GM21529 (cell line): Measurements from ENCODE around the gene BPIFB1.

Source experiments
- ATAC-seq: cut with Tn5 transposase; IDR thresholded peaks from one replicate; pipeline ENCODE4 v1.9.1; 2021; ENCODE audit not compliant: unreplicated experiment

Gene BPIFB1

GRCh38 chr20:33272155-33272873, 10.7 kb upstream of the BPIFB1 start:
- no peak for ATAC-seq

GRCh38 chr20:33273117-33273851, 9.7 kb upstream of the BPIFB1 start:
- ATAC-seq: no peak

- no peak for ATAC-seq
These were observed 7.8 kb upstream of the BPIFB1 start for GRCh38 chr20:33275215-33275614.

GRCh38 chr20:33275871-33276270, 7.1 kb upstream of the BPIFB1 start:
- no peak for ATAC-seq

- ATAC-seq: no peak
These were observed 6.5 kb upstream of the BPIFB1 start for GRCh38 chr20:33276303-33277113.

- no peak for ATAC-seq
These were observed 5.3 kb upstream of the BPIFB1 start for GRCh38 chr20:33277471-33278441.

- no peak for ATAC-seq
These were observed 4.3 kb upstream of the BPIFB1 start for GRCh38 chr20:33278700-33279099.

GRCh38 chr20:33279261-33279910, 3.6 kb upstream of the BPIFB1 start:
- no peak for ATAC-seq

- ATAC-seq: no peak
These were observed 2.9 kb upstream of the BPIFB1 start for GRCh38 chr20:33280000-33280680.

- no peak for ATAC-seq
These were observed 2.2 kb upstream of the BPIFB1 start for GRCh38 chr20:33280775-33281174.

GRCh38 chr20:33281550-33282146, 1.4 kb upstream of the BPIFB1 start:
- ATAC-seq: no peak

- ATAC-seq: no peak
These were observed 649 bp upstream of the BPIFB1 start for GRCh38 chr20:33282196-33282934.

- no peak for ATAC-seq
These were observed 1.3 kb downstream of the BPIFB1 start for GRCh38 chr20:33284284-33284683.

GRCh38 chr20:33284937-33285336, 1.9 kb downstream of the BPIFB1 start:
- no peak for ATAC-seq

- no peak for ATAC-seq
These were observed 3.0 kb downstream of the BPIFB1 start for GRCh38 chr20:33285861-33286495.

- no peak for ATAC-seq
These were observed 4.9 kb downstream of the BPIFB1 start for GRCh38 chr20:33287884-33288283.

GRCh38 chr20:33290852-33291251, 7.8 kb downstream of the BPIFB1 start:
- no peak for ATAC-seq

- no peak for ATAC-seq
These were observed 8.4 kb downstream of the BPIFB1 start for GRCh38 chr20:33291416-33291815.
